Fibroblast of villous mesenchyme (primary cell): Measurements from ENCODE around the gene TEX14. TPM values are rescaled to one million over a fixed set of nuclear protein-coding genes. Genes with fewer than 3 reads are reported as not detected.
A peak's percentile ranks its signal among the peaks of the same experiment; 100 is the strongest.

Experiments
- DNase-seq: peaks from one replicate; pipeline ENCODE4 v3.0.0-alpha.2; 2010; ENCODE audit warnings: low read depth
- H3K4me3 ChIP-seq: 2 replicates; pipeline ENCODE4 v1.5.1; 2011; ENCODE audit warnings: low read depth, mild to moderate bottlenecking, low read length
- total RNA-seq: library from RNA; depleted of rRNA; stranded (reverse); fragments of >200 nt; gene quantifications from 2 replicates; pipeline ENCODE4 v1.2.3, GENCODE V29; 2012
- TF ChIP-seq, protein P1 (sequence below): IDR thresholded peaks from 2 replicates; pipeline ENCODE4 v1.5.1; 2012; ENCODE audit warnings: low read depth, mild to moderate bottlenecking, low read length; ENCODE audit not compliant: insufficient read depth

The TEX14 gene
- total RNA-seq, 1 donor: 0.43 TPM

DNA sequence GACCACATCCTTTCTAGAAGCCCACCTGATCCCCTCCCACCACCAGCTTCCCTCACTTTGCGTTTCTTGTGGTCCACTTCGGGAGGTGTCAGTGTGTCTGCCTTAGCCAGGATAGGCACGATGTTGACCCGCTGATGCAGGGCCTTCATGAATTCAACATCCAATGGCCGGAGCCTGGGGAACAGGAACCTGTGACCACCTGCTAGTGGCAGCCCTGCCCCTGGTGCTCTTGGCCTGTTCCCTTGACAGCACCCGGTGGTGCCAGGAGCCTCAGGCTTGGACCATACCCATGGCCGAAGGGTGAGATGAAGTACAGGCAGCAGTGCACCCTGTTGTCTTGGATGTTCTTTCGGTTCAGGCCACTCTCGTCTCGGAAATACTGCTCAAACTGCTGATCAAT, 170.2 kb downstream of the TEX14 start:
- TF ChIP-seq, protein P1, sequence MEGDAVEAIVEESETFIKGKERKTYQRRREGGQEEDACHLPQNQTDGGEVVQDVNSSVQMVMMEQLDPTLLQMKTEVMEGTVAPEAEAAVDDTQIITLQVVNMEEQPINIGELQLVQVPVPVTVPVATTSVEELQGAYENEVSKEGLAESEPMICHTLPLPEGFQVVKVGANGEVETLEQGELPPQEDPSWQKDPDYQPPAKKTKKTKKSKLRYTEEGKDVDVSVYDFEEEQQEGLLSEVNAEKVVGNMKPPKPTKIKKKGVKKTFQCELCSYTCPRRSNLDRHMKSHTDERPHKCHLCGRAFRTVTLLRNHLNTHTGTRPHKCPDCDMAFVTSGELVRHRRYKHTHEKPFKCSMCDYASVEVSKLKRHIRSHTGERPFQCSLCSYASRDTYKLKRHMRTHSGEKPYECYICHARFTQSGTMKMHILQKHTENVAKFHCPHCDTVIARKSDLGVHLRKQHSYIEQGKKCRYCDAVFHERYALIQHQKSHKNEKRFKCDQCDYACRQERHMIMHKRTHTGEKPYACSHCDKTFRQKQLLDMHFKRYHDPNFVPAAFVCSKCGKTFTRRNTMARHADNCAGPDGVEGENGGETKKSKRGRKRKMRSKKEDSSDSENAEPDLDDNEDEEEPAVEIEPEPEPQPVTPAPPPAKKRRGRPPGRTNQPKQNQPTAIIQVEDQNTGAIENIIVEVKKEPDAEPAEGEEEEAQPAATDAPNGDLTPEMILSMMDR: no peak
- no peak for DNase-seq
- H3K4me3 ChIP-seq: no peak overlapping the region

DNA sequence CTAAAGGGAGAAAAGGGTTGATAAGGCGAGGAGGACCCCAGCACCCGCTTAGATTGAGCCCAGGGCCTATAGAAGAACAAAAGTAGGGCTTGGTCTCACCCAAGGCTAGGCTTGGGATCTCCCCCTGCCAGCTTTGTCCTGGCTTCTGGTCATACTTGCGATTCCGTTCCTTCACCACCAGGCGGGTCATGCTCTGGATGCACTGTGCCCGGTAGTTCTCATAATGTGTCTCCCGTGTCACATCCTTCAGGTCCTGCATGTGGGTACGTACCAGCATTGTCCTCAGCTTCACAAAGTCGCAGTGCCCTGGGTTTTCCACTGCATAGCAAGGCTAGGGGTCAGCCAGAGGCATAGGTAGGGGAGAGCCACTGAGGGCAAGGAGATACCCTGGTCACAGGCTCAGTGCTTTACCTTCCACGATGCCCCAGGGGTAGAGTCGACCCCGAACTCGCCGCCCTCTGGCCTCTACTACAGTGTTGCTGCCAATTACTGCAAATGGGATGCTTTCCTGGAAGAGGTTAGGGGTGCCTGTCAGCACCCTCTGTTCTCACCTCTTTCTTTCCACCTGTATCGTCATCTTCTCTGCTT, 170.9 kb downstream of the TEX14 start:
- TF ChIP-seq, protein P1: peak; percentile 50
- DNase-seq: no peak
- no peak overlapping the region for H3K4me3 ChIP-seq

DNA sequence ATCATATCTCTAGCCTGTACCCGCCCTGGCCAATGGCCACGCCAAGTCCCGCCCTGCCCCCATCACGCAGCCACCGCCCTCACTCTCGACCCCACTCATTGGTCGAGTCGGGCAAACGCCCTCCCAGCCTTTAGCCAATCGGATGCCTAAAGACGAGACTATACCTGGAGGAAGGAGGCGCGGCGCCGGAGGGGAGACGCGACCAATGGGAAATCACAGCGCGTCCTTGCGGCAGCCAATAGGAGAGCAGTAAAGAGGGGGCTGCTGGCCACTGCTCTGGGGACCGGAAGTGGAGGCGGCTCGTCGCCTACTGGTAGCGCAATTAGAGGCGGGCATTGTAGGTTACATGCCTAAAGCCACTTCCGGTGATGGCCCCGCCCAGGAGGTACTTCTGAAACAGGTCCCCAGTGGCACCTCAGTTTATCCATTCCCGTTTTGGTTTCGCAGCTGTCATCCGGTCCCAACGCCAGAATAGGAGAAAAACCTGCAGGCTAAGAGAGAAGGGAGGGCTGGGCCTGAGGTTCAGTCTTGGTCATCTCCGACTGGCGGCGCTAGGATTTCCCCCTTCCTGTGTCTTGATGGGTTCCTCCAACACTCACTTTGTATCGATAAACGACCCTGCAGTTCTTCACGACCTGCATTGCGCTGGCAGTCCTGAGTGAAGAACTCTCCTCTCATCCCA, 173.8 kb downstream of the TEX14 start:
- TF ChIP-seq, protein P1: no peak
- H3K4me3 ChIP-seq: peak overlapping the region; percentile 95
- DNase-seq: peak; percentile 100

DNA sequence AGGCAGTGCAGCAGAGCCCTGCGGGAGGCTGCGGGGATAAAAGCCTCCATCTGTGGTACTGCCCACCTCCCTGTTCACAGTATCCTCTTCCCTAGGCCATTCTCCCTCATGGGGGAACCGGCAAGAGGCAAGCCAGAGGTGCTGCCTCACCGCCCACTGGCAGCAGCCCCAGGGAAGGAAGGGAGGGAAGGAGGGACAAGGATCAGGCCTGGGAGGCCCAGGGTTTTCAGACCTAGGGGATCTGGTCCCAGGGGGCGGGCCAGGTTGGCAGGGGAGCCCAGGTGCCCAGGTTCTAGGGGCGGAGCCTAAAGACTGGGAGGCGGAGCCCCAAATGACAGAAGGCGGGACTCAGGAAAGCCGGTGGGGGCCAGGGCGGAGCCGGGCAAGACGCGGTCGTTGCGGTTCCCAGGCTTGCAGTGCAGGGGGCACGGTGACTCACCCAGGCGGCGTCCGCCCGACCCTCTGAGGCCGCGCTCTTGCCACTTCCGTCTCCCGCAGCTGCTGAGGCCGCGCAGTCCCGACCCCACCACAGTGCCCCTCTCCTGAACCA, 174.4 kb downstream of the TEX14 start:
- H3K4me3 ChIP-seq: peak overlapping the region; percentile 72
- TF ChIP-seq, protein P1: no peak
- no peak for DNase-seq

DNA sequence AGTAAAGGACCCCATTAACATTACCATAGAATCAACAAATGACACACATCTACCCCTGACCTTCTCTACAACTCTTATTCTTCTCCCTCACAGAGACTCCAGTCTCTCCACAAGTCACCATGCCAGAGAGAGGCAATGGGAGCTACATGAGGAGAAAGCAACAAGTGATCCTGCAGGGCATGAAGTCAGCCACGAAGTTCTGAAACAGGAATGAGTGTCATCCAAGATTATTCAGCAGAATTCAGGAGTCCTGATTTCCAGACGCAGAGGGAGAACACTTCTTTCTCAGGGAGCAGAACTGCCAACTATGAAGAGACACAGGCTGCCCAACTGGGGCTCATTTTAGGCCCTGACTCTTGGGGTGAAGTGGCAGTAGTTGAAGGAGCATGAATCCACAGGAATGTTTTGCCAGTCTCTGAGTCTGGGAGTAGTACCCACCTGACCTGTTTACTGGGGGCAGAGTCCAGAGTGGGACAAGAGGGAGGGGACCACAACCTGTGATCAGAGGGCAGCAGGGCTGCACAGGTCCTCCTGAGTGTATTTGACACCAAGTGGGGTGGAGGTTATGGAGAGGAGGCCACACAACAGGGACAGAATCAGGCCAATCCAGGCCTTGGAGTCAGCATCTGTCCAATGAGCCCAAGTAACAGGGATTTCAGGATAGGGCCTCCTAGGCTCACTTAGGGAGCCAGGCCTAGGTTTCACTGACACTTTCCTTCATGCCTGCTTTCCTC, 175.0 kb downstream of the TEX14 start:
- no peak for DNase-seq
- TF ChIP-seq, protein P1: no peak
- H3K4me3 ChIP-seq: peak overlapping the region; percentile 72

DNA sequence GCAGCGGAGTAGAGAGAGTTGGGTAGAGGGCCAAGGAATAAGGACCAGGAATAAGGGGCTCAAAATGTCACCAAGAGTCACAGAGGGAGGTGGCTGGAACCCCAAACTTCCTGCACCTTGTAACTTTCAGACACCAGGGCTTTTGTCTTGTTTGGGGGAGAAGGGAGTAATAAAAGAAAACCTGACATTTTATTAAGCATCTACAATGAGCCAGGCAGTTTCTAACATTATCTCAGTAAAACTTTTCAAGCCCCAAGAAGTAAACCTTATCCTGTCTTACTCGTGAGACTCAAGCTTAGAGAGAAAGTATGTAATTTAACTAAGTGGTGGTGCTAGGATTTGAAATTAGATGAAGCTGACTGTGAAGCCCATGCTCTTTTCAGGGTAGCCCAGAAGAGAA, 176.6 kb downstream of the TEX14 start:
- no peak overlapping the region for H3K4me3 ChIP-seq

More for the DNA sequence above, 176.6 kb downstream of the TEX14 start:
- no peak for DNase-seq
- TF ChIP-seq, protein P1: no peak
